ENCODE data around the gene MSI2. TPM values are rescaled to one million over a fixed set of nuclear protein-coding genes. Genes with fewer than 3 reads are reported as not detected.

MSI2 gene
- total and polyA plus RNA-seq, 9 of the 15 experiments (the other 6 are each of a cell fraction or from before 2014, with no cell fraction given), result 4.6 to 61.8 (median 42.4) TPM

DNA sequence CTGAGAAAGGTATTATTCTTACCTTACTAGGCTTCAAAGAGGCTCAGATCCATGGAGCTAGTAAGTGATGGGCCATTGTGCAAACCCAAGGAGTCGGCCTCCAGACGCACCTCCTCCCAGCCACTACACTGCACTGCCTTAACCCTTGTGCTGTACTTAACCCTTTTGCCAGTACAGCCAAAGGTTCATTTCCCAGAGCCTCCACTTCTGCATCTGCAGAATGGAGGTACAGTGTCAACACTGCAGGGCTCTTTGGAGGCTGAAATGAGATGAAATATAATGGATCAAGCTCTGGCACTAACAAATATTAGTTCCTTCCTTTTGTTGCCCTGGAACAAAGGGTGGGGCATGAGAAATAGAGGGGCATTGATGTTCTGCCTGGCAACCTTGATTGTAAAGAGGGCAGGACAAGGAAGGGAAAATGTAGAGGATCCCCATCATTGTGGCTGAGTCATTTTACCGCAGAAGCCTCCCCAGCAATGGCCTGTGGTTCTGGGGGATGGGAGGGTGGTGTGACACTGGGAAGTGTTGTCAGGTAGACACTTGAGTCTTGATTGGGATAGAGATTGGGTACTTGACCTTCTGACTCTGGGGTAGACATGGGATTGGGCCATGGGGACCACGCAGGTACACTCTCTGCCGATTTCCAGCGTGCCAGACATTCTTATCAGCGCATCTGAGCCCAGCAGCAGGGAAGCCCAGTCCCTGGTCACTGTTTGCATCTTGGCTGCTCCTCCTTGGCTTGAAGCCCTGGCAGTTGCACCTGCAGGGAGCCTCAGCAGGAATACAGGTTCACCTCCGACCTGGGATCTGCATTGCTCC is 84.0 kb downstream of the MSI2 start (continued):
- TF ChIP-seq, protein P1, sequence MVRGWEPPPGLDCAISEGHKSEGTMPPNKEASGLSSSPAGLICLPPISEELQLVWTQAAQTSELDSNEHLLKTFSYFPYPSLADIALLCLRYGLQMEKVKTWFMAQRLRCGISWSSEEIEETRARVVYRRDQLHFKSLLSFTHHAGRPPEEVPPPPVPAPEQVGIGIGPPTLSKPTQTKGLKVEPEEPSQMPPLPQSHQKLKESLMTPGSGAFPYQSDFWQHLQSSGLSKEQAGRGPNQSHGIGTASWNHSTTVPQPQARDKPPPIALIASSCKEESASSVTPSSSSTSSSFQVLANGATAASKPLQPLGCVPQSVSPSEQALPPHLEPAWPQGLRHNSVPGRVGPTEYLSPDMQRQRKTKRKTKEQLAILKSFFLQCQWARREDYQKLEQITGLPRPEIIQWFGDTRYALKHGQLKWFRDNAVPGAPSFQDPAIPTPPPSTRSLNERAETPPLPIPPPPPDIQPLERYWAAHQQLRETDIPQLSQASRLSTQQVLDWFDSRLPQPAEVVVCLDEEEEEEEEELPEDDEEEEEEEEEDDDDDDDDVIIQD (CRISPR knock-in tag; IDR thresholded peaks at IDR 0.05), result no peak
- TF ChIP-seq XRCC4 (IDR thresholded peaks at IDR 0.05; ENCODE audit: extremely low read depth, insufficient read depth, insufficient read length) (no peak), POLR2AphosphoS5 (IDR thresholded peaks at IDR 0.05; ENCODE audit: control insufficient read depth, insufficient read depth, low read depth, low read length) (no peak), NEUROD1 (IDR thresholded peaks at IDR 0.05; ENCODE audit: borderline replicate concordance, low read depth, low read length, partially characterized antibody) (no peak), RBM25 (IDR thresholded peaks at IDR 0.05; ENCODE audit: low read depth, low read length, severe bottlenecking) (peak; percentile 15), MECOM (CRISPR knock-in tag; IDR thresholded peaks at IDR 0.05) (no peak)
- TF ChIP-seq, protein P2, sequence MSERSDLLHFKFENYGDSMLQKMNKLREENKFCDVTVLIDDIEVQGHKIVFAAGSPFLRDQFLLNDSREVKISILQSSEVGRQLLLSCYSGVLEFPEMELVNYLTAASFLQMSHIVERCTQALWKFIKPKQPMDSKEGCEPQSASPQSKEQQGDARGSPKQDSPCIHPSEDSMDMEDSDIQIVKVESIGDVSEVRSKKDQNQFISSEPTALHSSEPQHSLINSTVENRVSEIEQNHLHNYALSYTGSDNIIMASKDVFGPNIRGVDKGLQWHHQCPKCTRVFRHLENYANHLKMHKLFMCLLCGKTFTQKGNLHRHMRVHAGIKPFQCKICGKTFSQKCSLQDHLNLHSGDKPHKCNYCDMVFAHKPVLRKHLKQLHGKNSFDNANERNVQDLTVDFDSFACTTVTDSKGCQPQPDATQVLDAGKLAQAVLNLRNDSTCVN (CRISPR knock-in tag; IDR thresholded peaks at IDR 0.05), result no peak
- TF ChIP-seq, protein P3, sequence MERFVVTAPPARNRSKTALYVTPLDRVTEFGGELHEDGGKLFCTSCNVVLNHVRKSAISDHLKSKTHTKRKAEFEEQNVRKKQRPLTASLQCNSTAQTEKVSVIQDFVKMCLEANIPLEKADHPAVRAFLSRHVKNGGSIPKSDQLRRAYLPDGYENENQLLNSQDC (CRISPR knock-in tag; IDR thresholded peaks at IDR 0.05), result no peak
- TF ChIP-seq, protein P4, sequence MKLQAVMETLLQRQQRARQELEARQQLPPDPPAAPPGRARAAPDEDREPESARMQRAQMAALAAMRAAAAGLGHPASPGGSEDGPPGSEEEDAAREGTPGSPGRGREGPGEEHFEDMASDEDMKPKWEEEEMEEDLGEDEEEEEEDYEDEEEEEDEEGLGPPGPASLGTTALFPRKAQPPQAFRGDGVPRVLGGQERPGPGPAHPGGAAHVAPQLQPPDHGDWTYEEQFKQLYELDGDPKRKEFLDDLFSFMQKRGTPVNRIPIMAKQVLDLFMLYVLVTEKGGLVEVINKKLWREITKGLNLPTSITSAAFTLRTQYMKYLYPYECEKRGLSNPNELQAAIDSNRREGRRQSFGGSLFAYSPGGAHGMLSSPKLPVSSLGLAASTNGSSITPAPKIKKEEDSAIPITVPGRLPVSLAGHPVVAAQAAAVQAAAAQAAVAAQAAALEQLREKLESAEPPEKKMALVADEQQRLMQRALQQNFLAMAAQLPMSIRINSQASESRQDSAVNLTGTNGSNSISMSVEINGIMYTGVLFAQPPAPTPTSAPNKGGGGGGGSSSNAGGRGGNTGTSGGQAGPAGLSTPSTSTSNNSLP (IDR thresholded peaks at IDR 0.05; ENCODE audit: borderline replicate concordance, low read depth, low read length), result no peak

Measured in K562 (cell line).